EH (cell line): ENCODE results near the gene MINDY2.
"Not testable (repeated sequence)": the region's sequence is repeated elsewhere in the genome, so short reads cannot be mapped to it uniquely, and the experiment has no call there.

Experiments used
- DNase-seq: peaks from one replicate; pipeline ENCODE4 v3.0.0-alpha.2; 2015; ENCODE audit warnings: low read depth

The MINDY2 gene

DNA sequence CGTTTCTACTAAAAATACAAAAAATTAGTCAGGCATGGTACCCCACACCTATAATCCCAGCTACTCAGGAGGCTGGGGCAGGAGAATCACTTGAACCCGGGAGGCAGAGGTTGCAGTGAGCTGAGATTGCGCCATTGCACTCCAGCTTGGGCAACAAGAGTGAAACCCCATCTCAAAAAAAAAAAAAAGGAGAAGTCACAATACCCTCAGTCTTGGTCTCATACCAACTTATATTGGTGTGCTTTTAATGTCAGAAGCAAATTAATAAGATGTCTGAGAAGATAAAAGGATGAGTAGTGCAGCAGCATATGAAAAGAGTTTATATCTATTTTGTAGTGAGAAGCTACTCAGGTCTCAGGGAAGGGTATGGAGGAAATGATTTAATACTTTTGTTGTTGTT is 112.8 kb downstream of the MINDY2 start:
- DNase-seq, result not testable (repeated sequence)

GRCh38 chr15:58886921-58887320 is 115.8 kb downstream of the MINDY2 start:
- no peak for DNase-seq

GRCh38 chr15:58889363-58889762 is 118.3 kb downstream of the MINDY2 start:
- DNase-seq, result no peak

DNA sequence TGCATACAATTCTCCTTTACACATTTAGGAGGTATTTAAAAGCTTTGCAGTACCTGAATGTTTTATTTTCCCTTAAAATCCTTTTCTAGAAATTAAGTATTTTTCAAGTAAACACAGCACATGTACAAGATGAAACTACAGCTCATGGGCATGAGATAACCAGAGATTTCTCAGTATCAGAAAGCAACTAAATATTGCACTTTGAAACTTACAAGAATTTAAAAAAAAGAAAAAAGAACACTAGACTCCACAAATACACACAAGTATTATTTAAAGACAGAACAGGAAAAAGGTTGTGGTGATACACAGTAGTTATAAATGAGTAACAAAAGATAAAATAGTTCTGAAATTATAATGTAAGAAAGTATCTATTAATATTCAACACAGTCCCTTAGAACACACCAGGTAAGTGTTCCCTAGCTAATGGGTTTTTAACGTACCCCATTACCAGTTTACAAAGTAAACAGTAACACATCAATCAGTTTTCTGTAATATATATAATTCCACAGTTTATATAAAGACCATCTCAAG is 127.1 kb downstream of the MINDY2 start:
- no peak for DNase-seq

- DNase-seq, result no peak
These were observed 129.5 kb downstream of the MINDY2 start for GRCh38 chr15:58900631-58901030.

DNA sequence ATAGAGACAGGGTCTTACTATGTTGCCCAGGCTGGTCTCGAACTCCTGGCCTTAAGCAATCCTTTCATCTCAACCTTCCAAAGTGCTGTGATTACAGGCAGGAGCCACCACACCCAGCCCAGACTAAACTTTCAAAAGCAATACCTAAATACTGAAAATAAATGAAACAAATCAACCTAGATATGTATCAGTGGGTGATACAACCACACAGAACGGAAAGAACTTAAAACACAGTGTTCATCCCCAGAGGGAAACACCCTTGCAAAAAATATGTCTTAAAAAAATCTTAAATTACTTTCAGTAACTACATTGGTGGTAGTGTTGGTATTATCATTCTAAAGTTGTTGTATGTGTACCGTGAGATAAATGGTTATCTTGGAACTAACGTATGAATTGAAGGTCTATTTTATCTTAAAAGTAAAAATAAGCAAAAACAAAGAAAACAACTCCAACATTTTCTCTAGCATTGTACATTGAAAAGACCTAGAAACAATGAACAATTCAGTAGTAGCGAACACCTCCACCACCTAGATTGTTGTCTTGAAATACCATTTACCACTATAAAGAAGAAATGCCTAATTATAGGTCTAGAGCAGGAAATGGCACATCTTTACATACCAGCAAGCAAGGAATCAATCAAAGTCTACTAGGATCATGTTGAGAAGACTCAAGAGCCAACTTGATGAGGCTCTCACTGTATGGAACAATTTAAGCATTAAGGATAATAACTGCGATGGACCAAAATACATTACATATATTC is 137.6 kb downstream of the MINDY2 start:
- no peak for DNase-seq

GRCh38 chr15:58909616-58910015 is 138.5 kb downstream of the MINDY2 start:
- DNase-seq, result peak; percentile 18

DNA sequence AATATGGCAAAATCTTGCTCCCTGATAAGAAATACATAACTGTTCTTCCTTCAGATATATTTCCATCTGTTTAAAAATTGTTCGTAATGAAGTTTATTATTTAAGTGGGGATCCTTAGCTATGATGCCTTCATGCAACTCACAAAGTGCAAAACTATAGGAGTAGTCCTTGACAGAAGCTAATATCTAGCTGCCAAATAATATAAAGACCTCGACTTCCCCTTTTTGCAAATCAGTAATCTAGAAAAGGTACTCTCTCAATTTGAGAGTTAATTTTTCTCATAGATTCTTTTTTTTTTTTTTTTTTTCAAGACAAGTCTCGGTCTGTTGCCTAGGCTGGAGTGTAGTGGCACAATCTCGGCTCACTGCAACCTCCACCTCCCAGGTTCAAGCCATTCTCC is 139.4 kb downstream of the MINDY2 start:
- DNase-seq, result no peak
